WTC11 (cell line): Measurements from ENCODE around the gene CHAT. TPM values are rescaled to one million over a fixed set of nuclear protein-coding genes. Genes with fewer than 3 reads are reported as not detected.

Source experiments
- ATAC-seq: fragments of 200-7000 bp; cut with Tn5 transposase; 2 replicates; pipeline ENCODE4 v1.10.0; 2021; ENCODE audit warnings: mild to moderate bottlenecking, moderate library complexity
- CTCF ChIA-PET: fragments of 300-600 bp; sonication (Branson Sonifier 250); formaldehyde crosslinking; loops from one replicate; lab custom pipeline; 2021; ENCODE audit warnings: antibody characterized with exemption; lab: Charles Lee
- POLR2A ChIA-PET: fragments of 350-600 bp; sonication (Branson Sonifier 250); formaldehyde crosslinking; loops from one replicate; lab custom pipeline; 2021; ENCODE audit warnings: antibody characterized with exemption; lab: Charles Lee
- DNase-seq: peaks from one replicate; pipeline ENCODE4 v3.0.0; 2021; ENCODE audit warnings: low spot score
- H3K27ac Mint-ChIP-seq: 2 replicates; pipeline ENCODE4 v1.8.0; 2021; ENCODE audit warnings: mixed read lengths
- H3K27me3 Mint-ChIP-seq: 2 replicates; pipeline ENCODE4 v1.8.0; 2021; ENCODE audit warnings: low read depth, mild to moderate bottlenecking, moderate library complexity, mixed read lengths
- H3K36me3 Mint-ChIP-seq: 2 replicates; pipeline ENCODE4 v1.8.0; 2021; ENCODE audit warnings: mixed read lengths
- H3K4me1 Mint-ChIP-seq: 2 replicates; pipeline ENCODE4 v1.8.0; 2022; ENCODE audit warnings: mixed read lengths
- H3K4me3 Mint-ChIP-seq: 2 replicates; pipeline ENCODE4 v1.8.0; 2021; ENCODE audit warnings: mild to moderate bottlenecking, moderate library complexity, mixed read lengths
- H3K9me3 Mint-ChIP-seq: 2 replicates; pipeline ENCODE4 v1.8.0; 2021; ENCODE audit warnings: mixed read lengths
- ARID4B ChIP-seq: sonication (generic); formaldehyde crosslinking; IDR thresholded peaks from 2 replicates; pipeline ENCODE4 v1.8.0; 2023; ENCODE audit warnings: missing genetic modification reagents, mild to moderate bottlenecking, borderline replicate concordance
- ATF2 ChIP-seq: sonication (generic); formaldehyde crosslinking; IDR thresholded peaks from 2 replicates; pipeline ENCODE4 v1.8.1; 2022; ENCODE audit warnings: low read depth, missing genetic modification reagents, borderline replicate concordance
- CTCF ChIP-seq: fragments of 200-600 bp; IDR thresholded peaks from 2 replicates; pipeline ENCODE4 v1.8.0; 2022; ENCODE audit warnings: antibody characterized with exemption
- E2F4 ChIP-seq: sonication (generic); formaldehyde crosslinking; IDR thresholded peaks from 2 replicates; pipeline ENCODE4 v1.8.1; 2022; ENCODE audit warnings: low read depth, mild to moderate bottlenecking, moderate library complexity, missing genetic modification reagents, borderline replicate concordance
- E2F5 ChIP-seq: sonication (generic); formaldehyde crosslinking; IDR thresholded peaks from 2 replicates; pipeline ENCODE4 v1.8.1; 2022; ENCODE audit warnings: mild to moderate bottlenecking, moderate library complexity, missing genetic modification reagents
- FOXP4 ChIP-seq: sonication (generic); formaldehyde crosslinking; IDR thresholded peaks from 2 replicates; pipeline ENCODE4 v1.8.0; 2022; ENCODE audit warnings: mild to moderate bottlenecking, missing genetic modification reagents
- IRF1 ChIP-seq: sonication (generic); formaldehyde crosslinking; IDR thresholded peaks from 2 replicates; pipeline ENCODE4 v1.8.0; 2023; ENCODE audit warnings: missing genetic modification reagents
- JUN ChIP-seq: sonication (generic); formaldehyde crosslinking; IDR thresholded peaks from 2 replicates; pipeline ENCODE4 v1.8.0; 2023; ENCODE audit warnings: mild to moderate bottlenecking, missing genetic modification reagents
- KAT7 ChIP-seq: sonication (generic); formaldehyde crosslinking; IDR thresholded peaks from 2 replicates; pipeline ENCODE4 v1.8.1; 2023; ENCODE audit warnings: missing genetic modification reagents, mild to moderate bottlenecking, borderline replicate concordance
- NFYB ChIP-seq: sonication (generic); formaldehyde crosslinking; conservative IDR thresholded peaks from 2 replicates; pipeline ENCODE4 v1.8.0; 2022; ENCODE audit warnings: low read depth, missing genetic modification reagents
- NR3C1 ChIP-seq: sonication (generic); formaldehyde crosslinking; conservative IDR thresholded peaks from 2 replicates; pipeline ENCODE4 v1.8.1; 2023; ENCODE audit warnings: low read depth, mild to moderate bottlenecking, missing genetic modification reagents
- SMAD3 ChIP-seq: sonication (generic); formaldehyde crosslinking; IDR thresholded peaks from 2 replicates; pipeline ENCODE4 v1.8.0; 2022; ENCODE audit warnings: missing genetic modification reagents, mild to moderate bottlenecking, borderline replicate concordance
- TEAD1 ChIP-seq: sonication (generic); formaldehyde crosslinking; IDR thresholded peaks from 2 replicates; pipeline ENCODE4 v1.8.0; 2022; ENCODE audit warnings: mild to moderate bottlenecking, missing genetic modification reagents
- TEAD4 ChIP-seq: sonication (generic); formaldehyde crosslinking; IDR thresholded peaks from 2 replicates; pipeline ENCODE4 v1.8.0; 2022; ENCODE audit warnings: mild to moderate bottlenecking, missing genetic modification reagents
- ZBTB21 ChIP-seq: sonication (generic); formaldehyde crosslinking; IDR thresholded peaks from 2 replicates; pipeline ENCODE4 v1.8.1; 2023; ENCODE audit warnings: mild to moderate bottlenecking, missing genetic modification reagents, borderline replicate concordance
- ZNF317 ChIP-seq: sonication (generic); formaldehyde crosslinking; IDR thresholded peaks from 2 replicates; pipeline ENCODE4 v1.8.1; 2023; ENCODE audit warnings: low read depth, mild to moderate bottlenecking, moderate library complexity, missing genetic modification reagents, borderline replicate concordance
- ZNF512 ChIP-seq: sonication (generic); formaldehyde crosslinking; IDR thresholded peaks from 2 replicates; pipeline ENCODE4 v1.8.1; 2022; ENCODE audit warnings: missing genetic modification reagents, borderline replicate concordance
- total RNA-seq: library from RNA; stranded (reverse); gene quantifications from 3 replicates; pipeline ENCODE4 v1.2.3, GENCODE V29; 2021

The CHAT gene
- total RNA-seq, 1 experiment from 2014 or later, result not detected

GRCh38 chr10:49662169-49662830, 48.5 kb downstream of the CHAT start (continued):
- TF ChIP-seq ZNF512 (no peak), NFYB (CRISPR knock-in tag) (no peak), ZNF317 (CRISPR knock-in tag) (no peak), FOXP4 (CRISPR knock-in tag) (no peak), TEAD4 (CRISPR knock-in tag) (no peak), E2F4 (CRISPR knock-in tag) (no peak)

GRCh38 chr10:49663596-49663995, 49.8 kb downstream of the CHAT start:
- H3K27me3 Mint-ChIP-seq, result peaks cover 73% of the 10 kb centered on the region
- H3K27ac Mint-ChIP-seq, result no peak overlapping the region
- peaks cover 8% of the 10 kb centered on the region for H3K36me3 Mint-ChIP-seq
- TF ChIP-seq SMAD3 (CRISPR knock-in tag) (no peak), ZBTB21 (no peak), KAT7 (CRISPR knock-in tag) (no peak), NR3C1 (CRISPR knock-in tag) (no peak), IRF1 (no peak), ARID4B (CRISPR knock-in tag) (no peak), CTCF (no peak), ATF2 (CRISPR knock-in tag) (no peak), E2F5 (CRISPR knock-in tag) (no peak), TEAD1 (CRISPR knock-in tag) (no peak), JUN (no peak), FOXP4 (CRISPR knock-in tag) (no peak)
- CTCF ChIA-PET, result no interaction called here
- POLR2A ChIA-PET, result no interaction called here
- no peak overlapping the region for H3K4me3 Mint-ChIP-seq
- peaks cover 17% of the 10 kb centered on the region for H3K4me1 Mint-ChIP-seq
- ATAC-seq (no peak), DNase-seq (no peak)
- H3K9me3 Mint-ChIP-seq, result peaks cover 13% of the 10 kb centered on the region
